ENCODE measurements around the gene OR51B5.
"Not testable (repeated sequence)": the region's sequence is repeated elsewhere in the genome, so short reads cannot be mapped to it uniquely, and the experiment has no call there.

Gene OR51B5, protein sequence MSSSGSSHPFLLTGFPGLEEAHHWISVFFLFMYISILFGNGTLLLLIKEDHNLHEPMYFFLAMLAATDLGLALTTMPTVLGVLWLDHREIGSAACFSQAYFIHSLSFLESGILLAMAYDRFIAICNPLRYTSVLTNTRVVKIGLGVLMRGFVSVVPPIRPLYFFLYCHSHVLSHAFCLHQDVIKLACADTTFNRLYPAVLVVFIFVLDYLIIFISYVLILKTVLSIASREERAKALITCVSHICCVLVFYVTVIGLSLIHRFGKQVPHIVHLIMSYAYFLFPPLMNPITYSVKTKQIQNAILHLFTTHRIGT

DNA sequence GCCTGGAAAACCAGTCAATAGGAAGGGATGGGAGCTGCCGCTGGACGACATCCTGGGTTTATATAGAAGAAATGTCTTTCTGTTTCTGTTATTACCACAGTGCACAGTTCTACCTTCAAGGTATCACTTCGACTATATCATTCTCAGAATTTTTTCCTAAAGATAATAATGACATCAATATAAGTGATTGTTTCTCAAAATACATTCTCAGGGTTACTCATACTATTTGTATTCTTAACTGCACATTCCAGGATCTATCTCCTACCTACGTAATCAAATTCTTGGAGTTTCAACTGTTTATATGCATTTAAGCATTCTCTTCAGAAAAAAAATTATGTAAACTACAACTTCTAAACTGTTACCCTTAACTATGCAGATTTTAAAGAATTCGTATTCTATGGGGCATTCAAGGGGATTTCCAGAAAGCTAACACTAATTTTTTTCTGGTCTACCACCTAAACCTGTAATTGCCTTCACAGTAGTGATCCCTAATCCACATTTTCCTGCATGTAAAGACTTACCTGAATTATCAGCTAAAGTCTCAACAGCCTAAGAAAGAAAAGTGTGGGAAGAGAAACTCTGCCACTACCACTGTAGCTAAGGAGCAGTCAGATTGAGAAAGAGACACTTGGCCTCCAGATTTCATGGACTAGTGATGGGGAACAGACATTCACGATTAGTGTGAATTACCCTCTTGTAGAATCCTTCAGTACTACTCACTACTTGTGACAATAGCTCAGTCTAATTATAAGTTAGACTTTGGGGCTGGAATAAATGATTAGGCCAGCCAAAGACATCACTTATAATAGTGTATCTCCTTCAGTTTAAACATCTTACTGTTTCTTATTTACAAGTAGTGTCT, at the start of gene OR51B5:
Gene OR51B5 (minus strand): TSS at position 51 of the 862 bp plus-strand sequence. CDS start 0 bp downstream, at position 51.
- ATAC-seq (no peak), DNase-seq (no peak)

DNA sequence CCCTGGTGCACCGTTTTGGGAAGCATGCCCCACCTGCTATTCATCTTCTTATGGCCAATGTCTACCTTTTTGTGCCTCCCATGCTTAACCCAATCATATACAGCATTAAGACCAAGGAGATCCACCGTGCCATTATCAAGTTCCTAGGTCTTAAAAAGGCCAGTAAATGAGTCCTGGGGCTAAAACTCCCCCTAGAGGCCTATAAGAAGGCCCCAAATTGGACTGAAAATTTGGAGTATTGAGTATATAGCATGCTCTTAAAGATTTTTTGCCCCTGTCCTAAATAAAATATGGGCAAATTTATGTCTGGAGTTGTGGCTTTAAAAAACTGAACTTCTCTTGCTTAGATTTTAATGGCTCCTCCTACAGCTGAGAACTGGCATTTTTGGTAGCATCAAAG, 46.9 kb upstream of the OR51B5 start:
- DNase-seq (no peak), ATAC-seq (no peak)

- no peak for DNase-seq
- no peak for ATAC-seq
These were observed 41.0 kb upstream of the OR51B5 start for GRCh38 chr11:5384335-5384734.

- ATAC-seq (no peak), DNase-seq (no peak)
These were observed 40.3 kb upstream of the OR51B5 start, which contains the start of gene OR51M1 for GRCh38 chr11:5383576-5383975. Gene OR51M1 (plus strand): TSS chr11:5383812. CDS start chr11:5389399, 5,587 bp downstream.

GRCh38 chr11:5380740-5381342, 37.5 kb upstream of the OR51B5 start:
- peak; percentile 35 for DNase-seq
- ATAC-seq, result peak; percentile 52

DNA sequence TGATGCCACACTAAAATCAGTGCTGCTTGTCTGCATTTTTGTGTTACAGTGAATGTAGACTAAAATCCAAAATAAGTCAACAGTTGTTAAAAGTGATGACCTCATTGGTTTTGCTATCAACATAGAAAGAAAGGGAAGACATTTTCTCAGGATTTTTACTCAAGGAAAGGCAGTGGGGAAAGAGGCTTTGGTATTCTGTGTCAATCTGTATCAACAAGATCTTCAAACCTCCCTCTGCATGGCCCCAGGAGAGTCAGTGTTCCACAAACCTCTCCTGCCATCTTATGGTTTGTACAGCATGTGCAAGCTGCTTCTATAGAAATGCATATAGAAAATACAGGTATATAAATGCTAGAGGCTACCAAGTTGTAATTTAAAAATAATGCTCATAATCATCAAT, 26.5 kb upstream of the OR51B5 start:
- DNase-seq (no peak), ATAC-seq (no peak)

DNA sequence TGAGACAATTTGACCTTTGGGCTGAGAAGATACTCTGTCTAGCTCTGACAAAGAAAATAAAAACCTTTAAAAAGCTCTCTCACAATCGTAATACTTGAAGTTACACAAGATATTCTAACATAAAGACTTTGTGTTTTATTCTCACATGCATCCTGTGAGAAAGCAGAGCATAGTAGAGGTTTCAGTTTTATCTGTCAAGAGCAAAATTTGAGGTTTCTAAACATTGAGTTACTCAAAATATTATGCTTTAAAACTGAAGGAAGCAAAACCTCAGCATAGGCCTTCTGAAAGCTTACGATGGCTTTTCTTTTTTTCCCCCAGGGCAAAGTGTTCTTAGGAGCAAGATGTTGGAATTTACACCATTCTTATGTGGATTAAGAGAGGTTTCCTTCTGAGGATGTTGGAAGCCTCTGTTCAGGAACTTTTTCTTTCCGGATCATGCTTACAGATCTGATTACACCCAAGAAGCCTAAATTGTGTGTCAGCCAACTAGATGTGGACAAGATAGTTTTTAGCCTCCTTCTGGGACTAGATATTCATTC, 25.2 kb upstream of the OR51B5 start:
- no peak for ATAC-seq
- no peak for DNase-seq

- ATAC-seq (no peak), DNase-seq (no peak)
These were observed 24.2 kb upstream of the OR51B5 start for GRCh38 chr11:5367448-5368074.

DNA sequence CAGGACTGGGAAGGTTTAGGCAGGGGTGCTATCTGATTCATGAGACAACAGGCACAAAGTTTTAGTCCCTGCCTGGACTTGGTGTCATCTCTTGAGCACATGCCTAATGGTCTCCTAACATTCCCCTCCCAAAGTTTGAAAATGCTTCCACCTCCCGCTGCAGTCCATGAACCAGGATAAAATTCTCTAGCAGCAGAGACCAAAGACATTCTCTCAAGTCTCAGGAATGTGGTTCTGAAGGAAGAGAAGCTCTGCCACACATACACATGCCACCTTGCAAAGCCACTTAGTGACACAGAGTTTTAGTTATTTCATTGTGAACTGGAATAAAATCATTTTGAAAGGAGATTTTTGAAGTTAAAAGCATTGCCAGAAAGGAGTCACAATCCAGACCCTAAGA, 23.5 kb upstream of the OR51B5 start:
- no peak for DNase-seq

GRCh38 chr11:5366365-5366764, 23.0 kb upstream of the OR51B5 start:
- not testable (repeated sequence) for DNase-seq, ATAC-seq

More for the DNA sequence above, 23.5 kb upstream of the OR51B5 start:
- no peak for ATAC-seq

GRCh38 chr11:5364214-5364613, 20.9 kb upstream of the OR51B5 start:
- ATAC-seq (no peak), DNase-seq (no peak)

DNA sequence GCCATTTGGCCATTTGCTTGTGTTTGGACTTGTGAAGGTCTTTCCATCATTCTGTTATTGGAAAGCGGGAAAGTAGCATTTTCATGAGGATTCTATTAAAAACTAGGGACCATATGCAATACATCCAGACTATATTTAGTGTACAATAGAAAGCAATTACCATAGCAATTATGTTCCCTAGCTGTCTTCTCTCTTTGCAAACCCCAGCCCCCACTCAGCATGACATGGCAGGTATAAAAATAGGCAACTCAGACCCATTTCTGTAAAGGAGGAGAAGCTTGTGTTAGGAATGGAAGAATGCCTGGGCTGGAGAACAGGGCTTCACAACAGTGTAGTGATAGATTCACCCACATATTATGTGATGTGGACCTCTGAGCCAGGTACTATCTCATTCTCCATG, 20.4 kb upstream of the OR51B5 start:
- no peak for ATAC-seq
- no peak for DNase-seq

- ATAC-seq, result no peak
- no peak for DNase-seq
These were observed 18.8 kb upstream of the OR51B5 start for GRCh38 chr11:5362017-5362625.

GRCh38 chr11:5356031-5356430, 12.7 kb upstream of the OR51B5 start:
- DNase-seq, ATAC-seq: not testable (repeated sequence)

DNA sequence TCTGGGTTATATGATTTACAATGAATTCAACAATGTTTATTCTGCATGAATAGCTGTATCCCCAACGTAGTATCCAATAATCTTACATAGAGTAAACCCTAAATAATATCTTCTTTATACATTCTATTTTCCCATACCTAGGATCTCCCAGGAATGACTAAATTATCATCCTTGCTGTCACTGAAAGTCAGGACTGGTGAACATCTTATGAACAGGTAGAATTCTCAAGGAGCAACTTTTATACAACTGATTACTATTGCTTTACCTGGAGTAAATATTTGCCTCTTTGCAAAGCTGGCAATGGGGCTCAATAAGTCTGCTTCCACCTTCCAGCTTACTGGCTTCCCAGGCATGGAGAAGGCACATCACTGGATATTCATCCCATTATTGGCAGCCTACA, 7.9 kb upstream of the OR51B5 start, which contains the start of gene OR51B6:
Gene OR51B6 (plus strand): TSS at position 301 of the 400 bp plus-strand sequence. CDS start 0 bp downstream, at position 301.
- DNase-seq (no peak), ATAC-seq (no peak)

- no peak for DNase-seq
- no peak for ATAC-seq
These were observed 6.2 kb upstream of the OR51B5 start for GRCh38 chr11:5349550-5349949.

DNA sequence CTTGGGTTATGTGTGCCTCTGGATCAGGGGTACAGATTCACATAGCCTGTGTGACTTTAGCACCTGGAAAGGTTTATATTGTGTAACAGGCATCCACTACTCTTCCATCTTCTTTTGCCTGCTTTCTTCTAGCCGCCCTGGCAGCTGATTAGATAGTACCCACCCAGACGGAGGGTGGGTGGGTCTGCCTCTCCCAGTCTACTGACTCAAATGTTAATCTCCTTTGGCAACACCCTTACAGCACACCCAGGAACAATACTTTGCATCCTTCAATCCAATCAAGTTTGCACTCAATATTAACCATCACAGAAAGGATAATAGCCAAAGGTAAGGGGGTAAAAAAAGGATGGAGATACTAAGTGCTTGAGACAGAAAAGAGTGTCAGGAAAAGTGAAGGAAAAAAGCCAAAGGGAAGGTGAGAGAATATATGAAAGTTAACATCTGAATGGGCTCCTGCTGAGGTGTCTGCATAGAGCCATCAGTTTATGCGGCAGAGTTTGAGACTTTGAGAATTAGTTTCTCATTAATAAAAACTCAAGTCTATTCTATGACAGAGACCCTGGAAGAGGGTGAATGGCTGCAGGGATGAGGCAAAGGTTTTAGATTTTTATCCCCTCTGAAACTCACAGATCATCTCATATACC, 5.3 kb upstream of the OR51B5 start:
- no peak for ATAC-seq
- DNase-seq, result no peak

- DNase-seq (no peak), ATAC-seq (no peak)
These were observed 2.5 kb upstream of the OR51B5 start for GRCh38 chr11:5345831-5346230.

- no peak for DNase-seq
- no peak for ATAC-seq
These were observed 3.5 kb downstream of the OR51B5 start for GRCh38 chr11:5339771-5340322.

- ATAC-seq, DNase-seq: not testable (repeated sequence)
These were observed 6.1 kb downstream of the OR51B5 start for GRCh38 chr11:5337253-5337652.

GRCh38 chr11:5336331-5336730, 7.0 kb downstream of the OR51B5 start:
- no peak for DNase-seq
- ATAC-seq, result no peak
